Measurements from ENCODE around the gene SPAG16.

GRCh38 chr2:213376644-213377043 is 92.4 kb downstream of the SPAG16 start:
- no peak for TF ChIP-seq CTCF (conservative IDR thresholded peaks at IDR 0.05; ENCODE audit: low read depth, low read length)
- TF ChIP-seq EZH2 (IDR thresholded peaks at IDR 0.05; ENCODE audit: low read length, unreplicated experiment), result no peak
- TF ChIP-seq EZH2phosphoT487 (IDR thresholded peaks at IDR 0.05; ENCODE audit: borderline replicate concordance, low read length), result no peak
